Stomach (tissue), 9 donors: ENCODE data around the gene VPS13D. TPM values are rescaled to one million over a fixed set of nuclear protein-coding genes. Genes with fewer than 3 reads are reported as not detected.
"Not testable (repeated sequence)": the region's sequence is repeated elsewhere in the genome, so short reads cannot be mapped to it uniquely, and the experiment has no call there.

ENCODE experiments used
- DNase-seq, 2 donors: peaks; one replicate each; pipeline versions ENCODE4 v3.0.0 to v3.0.0-alpha.2; 2013 to 2019
- H3K27ac ChIP-seq, 5 donors: fragments of 200-600 bp in 4 of 5; sonication (generic) in 4 of 5; one replicate each; pipeline ENCODE4 v1.5.1; 2013 to 2019; ENCODE audit warnings: mild to moderate bottlenecking in 1 of 5, moderate library complexity in 1 of 5
- H3K27me3 ChIP-seq, 3 donors: fragments of 200-600 bp; sonication (generic); one replicate each; pipeline ENCODE4 v1.5.1; 2017 to 2019; ENCODE audit warnings: mixed run types in 1 of 3
- H3K36me3 ChIP-seq, 4 donors: fragments of 200-600 bp; sonication (generic); 1 replicate in 3 of 4; 2 replicates in 1 of 4; pipeline ENCODE4 v1.5.1; 2016 to 2019
- H3K4me1 ChIP-seq, 4 donors: fragments of 200-600 bp; sonication (generic); one replicate each; pipeline ENCODE4 v1.5.1; 2016 to 2019
- H3K4me3 ChIP-seq, 4 donors: fragments of 200-600 bp; sonication (generic) in 3 of 4; one replicate each; pipeline ENCODE4 v1.5.1; 2016 to 2019; ENCODE audit warnings: mild to moderate bottlenecking in 1 of 4
- H3K9me3 ChIP-seq, 4 donors: fragments of 200-600 bp; sonication (generic); one replicate each; pipeline ENCODE4 v1.5.1; 2016 to 2019
- EP300 ChIP-seq: sonication (generic); formaldehyde crosslinking; IDR thresholded peaks from one replicate; pipeline ENCODE4 v1.6.1; 2017; ENCODE audit warnings: antibody characterized with exemption
- POLR2A ChIP-seq, 4 donors: fragments of 450-650 bp; IDR thresholded peaks; one replicate each; pipeline ENCODE4 v1.6.1; 2016; ENCODE audit warnings: antibody characterized with exemption in 4 of 4, control low read depth in 2 of 4, mild to moderate bottlenecking in 1 of 4, moderate library complexity in 1 of 4
- POLR2AphosphoS5 ChIP-seq, 3 donors: sonication (generic); formaldehyde crosslinking; IDR thresholded peaks; one replicate each; pipeline ENCODE4 v1.6.1; 2016; ENCODE audit warnings: antibody characterized with exemption in 3 of 3
- WGBS, 5 donors: extraction: QIAGEN DNeasy Blood & Tissue Kit in 3 of 5; methylation state at CpG; one replicate each; pipeline versions ENCODE4 v1.1.5 to v1.1.7; 2013 to 2018; 5-methylcytosine and 5-hydroxymethylcytosine counted together
- intact Hi-C: fragments of 100-400 bp; cut with DNase I; formaldehyde crosslinking; loops from one replicate; pipeline ENCODE4 v1.15.1; 2023; ENCODE audit warnings: low total_unique reads
- polyA plus RNA-seq, 3 donors: library from polyadenylated mRNA; stranded (reverse); fragments of 200-250 nt; gene quantifications; one replicate each; pipeline ENCODE4 v1.2.3, GENCODE V29; 2013
- total RNA-seq, 5 donors: library from RNA; depleted of rRNA; stranded (reverse); fragments of >200 nt; gene quantifications; one replicate each; pipeline versions ENCODE4 v1.1.0 to v1.2.3, GENCODE V29; 2014 to 2016
- TF ChIP-seq, protein P1 (sequence below), 7 experiments: fragments of 450-650 bp in 4 of 7; fragments of 200-600 bp in 3 of 7; sonication (generic) in 3 of 7; IDR thresholded peaks; one replicate each; pipeline ENCODE4 v1.5.1; 2016 to 2019; ENCODE audit warnings: antibody characterized with exemption in 7 of 7, control low read depth in 2 of 7, mild to moderate bottlenecking in 1 of 7
- donor health status: healthy with polysubstance abuse.
- donor health status: Bipolar disorder and iron deficiency.
- donor health status: healthy.

VPS13D gene
- total and polyA plus RNA-seq, 8 donors, result 6.7 to 106 (median 66.5) TPM

DNA sequence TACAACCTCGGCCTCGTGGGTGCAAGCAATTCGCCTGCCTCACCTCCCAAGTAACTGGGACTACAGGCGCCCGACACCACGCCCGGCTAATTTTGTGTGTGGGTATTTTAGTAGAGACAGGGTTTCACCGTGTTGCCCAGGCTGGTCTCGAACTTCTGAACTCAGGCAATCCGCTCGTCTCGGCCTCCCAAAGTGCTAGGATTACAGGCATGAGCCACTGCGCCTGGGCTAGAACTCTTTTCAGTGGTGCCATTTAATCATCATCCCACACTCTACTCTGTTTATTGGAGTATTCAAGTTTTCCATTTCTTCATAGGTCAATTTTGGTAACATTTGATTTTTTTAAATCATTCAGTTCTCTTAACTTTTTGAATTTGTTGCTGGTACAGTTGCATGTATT is 286.9 kb downstream of the VPS13D start:
- intact Hi-C loops, result no loop called here
- Histone ChIP-seq H3K27me3 (no peaks in the 10 kb centered on the region), H3K36me3 (no peaks in the 10 kb centered on the region), H3K4me3 (no peak overlapping the region), H3K27ac (no peak overlapping the region), H3K4me1 (peaks cover 0 to 44% (median 26%) of the 10 kb centered on the region in 4 donors), H3K9me3 (no peaks in the 10 kb centered on the region)
- TF ChIP-seq POLR2A (IDR thresholded peaks at IDR 0.05), result no peak
- TF ChIP-seq, protein P1, sequence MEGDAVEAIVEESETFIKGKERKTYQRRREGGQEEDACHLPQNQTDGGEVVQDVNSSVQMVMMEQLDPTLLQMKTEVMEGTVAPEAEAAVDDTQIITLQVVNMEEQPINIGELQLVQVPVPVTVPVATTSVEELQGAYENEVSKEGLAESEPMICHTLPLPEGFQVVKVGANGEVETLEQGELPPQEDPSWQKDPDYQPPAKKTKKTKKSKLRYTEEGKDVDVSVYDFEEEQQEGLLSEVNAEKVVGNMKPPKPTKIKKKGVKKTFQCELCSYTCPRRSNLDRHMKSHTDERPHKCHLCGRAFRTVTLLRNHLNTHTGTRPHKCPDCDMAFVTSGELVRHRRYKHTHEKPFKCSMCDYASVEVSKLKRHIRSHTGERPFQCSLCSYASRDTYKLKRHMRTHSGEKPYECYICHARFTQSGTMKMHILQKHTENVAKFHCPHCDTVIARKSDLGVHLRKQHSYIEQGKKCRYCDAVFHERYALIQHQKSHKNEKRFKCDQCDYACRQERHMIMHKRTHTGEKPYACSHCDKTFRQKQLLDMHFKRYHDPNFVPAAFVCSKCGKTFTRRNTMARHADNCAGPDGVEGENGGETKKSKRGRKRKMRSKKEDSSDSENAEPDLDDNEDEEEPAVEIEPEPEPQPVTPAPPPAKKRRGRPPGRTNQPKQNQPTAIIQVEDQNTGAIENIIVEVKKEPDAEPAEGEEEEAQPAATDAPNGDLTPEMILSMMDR (IDR thresholded peaks at IDR 0.05), result no peak
- TF ChIP-seq EP300, result no peak
- TF ChIP-seq POLR2AphosphoS5 (IDR thresholded peaks at IDR 0.05), result no peak
- DNase-seq, result no peak
- 95 to 98% (median 97%) methylated on average over 13 of the region's 13 CpGs for WGBS, 5 donors

DNA sequence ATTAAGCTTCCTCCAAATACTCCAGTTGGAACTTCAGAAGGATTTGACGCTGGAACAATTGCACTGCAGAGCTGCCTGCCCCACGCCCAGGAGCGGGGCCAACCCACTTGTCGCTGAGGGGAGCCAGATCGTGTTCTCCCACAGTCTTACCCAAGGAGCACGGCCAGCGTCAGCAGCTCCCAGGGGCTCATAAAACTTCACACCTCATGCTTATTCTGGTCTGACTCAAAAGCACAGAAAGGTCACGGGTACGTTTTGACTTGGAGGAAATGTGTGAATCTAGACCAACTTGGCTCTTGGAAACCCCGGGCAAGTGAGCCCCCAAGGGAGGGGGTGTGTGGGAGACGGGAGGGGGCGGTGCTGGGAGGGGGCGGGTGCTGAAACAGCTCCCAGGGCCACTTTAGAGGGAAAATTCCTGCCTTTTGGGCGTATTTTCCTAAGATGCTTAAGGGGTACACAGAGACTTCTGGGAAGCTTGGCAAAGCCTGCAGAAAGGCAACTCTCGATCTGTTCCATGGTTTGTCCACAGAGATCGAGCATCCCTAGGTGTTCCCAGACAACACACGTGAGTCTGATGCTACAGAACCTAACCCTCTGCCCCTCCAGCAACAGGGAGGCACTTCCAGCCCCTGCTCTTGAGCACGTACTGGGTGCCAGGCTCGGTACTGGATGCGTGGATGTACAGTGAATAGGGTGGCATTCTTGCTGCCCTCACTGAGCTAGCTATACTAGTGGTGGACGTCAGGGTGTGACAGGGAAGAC is 289.3 kb downstream of the VPS13D start:
- Histone ChIP-seq H3K4me1 (peaks cover 0 to 27% (median 10%) of the 10 kb centered on the region in 4 donors), H3K9me3 (no peaks in the 10 kb centered on the region), H3K4me3 (no peak overlapping the region), H3K27ac (peak overlapping the region in 2 of 5 donors; percentile 44 to 61), H3K27me3 (no peaks in the 10 kb centered on the region), H3K36me3 (no peaks in the 10 kb centered on the region)
- 32 to 41% (median 39%) methylated on average over 19 to 21 of the region's 21 CpGs for WGBS, 5 donors
- TF ChIP-seq, protein P1 (IDR thresholded peaks at IDR 0.05), result no peak
- TF ChIP-seq POLR2AphosphoS5 (IDR thresholded peaks at IDR 0.05), result peak in 2 of 3 donors; percentile 19 to 47
- peak in 1 of 2 donors; percentile 69 for DNase-seq
- intact Hi-C loops, result no loop called here

DNA sequence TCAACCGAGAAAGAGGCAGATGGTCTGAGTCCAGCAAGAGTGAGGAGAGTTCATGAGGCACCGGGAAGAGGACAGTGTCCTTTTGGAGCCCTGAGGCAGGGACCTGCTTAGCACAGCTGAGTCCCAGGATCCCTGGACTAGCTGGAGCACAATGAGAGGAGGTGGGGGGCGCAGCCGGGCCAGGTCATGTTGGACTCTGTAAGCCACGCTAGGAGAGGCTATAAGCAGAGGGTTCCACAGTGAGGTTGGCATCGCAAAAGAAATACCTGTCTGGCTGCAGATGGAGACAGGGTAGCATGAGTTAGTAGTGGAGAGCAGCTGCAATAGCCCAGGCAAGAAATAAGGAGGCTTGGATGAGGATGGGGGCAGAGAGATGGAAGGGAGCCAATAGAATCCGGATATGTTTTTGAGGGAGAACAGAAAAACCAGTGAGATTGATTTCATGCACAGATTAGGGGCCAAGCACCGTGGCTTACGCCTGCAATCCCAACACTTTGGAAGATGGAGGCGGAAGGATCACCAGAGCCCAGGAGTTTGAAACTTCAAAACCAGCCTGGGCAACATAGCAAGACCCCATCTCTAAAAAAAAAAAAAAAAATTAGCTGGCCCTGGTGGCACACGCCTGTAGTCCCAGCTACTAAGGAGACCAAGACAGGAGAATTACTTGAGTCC is 290.0 kb downstream of the VPS13D start:
- WGBS, 5 donors, result 88 to 93% (median 90%) methylated on average over 11 of the region's 11 CpGs
- Histone ChIP-seq H3K9me3 (no peaks in the 10 kb centered on the region), H3K36me3 (no peaks in the 10 kb centered on the region), H3K4me3 (no peak overlapping the region), H3K27ac (peak overlapping the region in 2 of 5 donors; percentile 44 to 61), H3K4me1 (peaks cover 0 to 20% (median 10%) of the 10 kb centered on the region in 4 donors), H3K27me3 (no peaks in the 10 kb centered on the region)
- TF ChIP-seq POLR2AphosphoS5 (IDR thresholded peaks at IDR 0.05) (no peak), EP300 (no peak), POLR2A (IDR thresholded peaks at IDR 0.05) (no peak)
- TF ChIP-seq, protein P1 (IDR thresholded peaks at IDR 0.05), result no peak
- intact Hi-C loops, result no loop called here
- DNase-seq, result no peak

DNA sequence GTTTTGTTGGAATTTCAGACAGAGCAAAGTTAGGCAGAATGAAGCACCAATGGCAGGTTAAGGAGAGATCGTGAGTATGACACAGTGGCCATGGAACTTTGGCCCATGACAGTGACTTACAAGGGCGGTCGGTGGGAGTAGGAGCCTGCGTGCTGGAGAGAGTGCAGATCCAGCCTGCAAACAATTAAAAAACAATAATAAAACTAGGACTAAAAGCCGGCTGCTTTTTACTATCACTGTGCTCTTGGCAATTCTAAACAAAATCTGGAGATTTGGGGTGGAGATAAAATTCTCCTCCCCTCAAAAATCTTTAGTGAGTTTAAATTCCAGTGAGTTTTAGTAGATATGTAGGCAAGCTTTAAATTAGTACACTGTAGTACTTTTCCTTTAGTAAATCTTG is 291.3 kb downstream of the VPS13D start:
- Histone ChIP-seq H3K9me3 (no peaks in the 10 kb centered on the region), H3K4me3 (no peak overlapping the region), H3K36me3 (no peaks in the 10 kb centered on the region), H3K4me1 (peaks cover 3 to 32% (median 19%) of the 10 kb centered on the region in 4 donors), H3K27ac (no peak overlapping the region), H3K27me3 (no peaks in the 10 kb centered on the region)
- 83 to 92% (median 86%) methylated on average over 5 of the region's 5 CpGs for WGBS, 5 donors
- intact Hi-C loops, result no loop called here
- TF ChIP-seq POLR2A (IDR thresholded peaks at IDR 0.05) (no peak), EP300 (no peak), POLR2AphosphoS5 (IDR thresholded peaks at IDR 0.05) (no peak)
- TF ChIP-seq, protein P1 (IDR thresholded peaks at IDR 0.05), result no peak
- peak in 1 of 2 donors; percentile 3 for DNase-seq

DNA sequence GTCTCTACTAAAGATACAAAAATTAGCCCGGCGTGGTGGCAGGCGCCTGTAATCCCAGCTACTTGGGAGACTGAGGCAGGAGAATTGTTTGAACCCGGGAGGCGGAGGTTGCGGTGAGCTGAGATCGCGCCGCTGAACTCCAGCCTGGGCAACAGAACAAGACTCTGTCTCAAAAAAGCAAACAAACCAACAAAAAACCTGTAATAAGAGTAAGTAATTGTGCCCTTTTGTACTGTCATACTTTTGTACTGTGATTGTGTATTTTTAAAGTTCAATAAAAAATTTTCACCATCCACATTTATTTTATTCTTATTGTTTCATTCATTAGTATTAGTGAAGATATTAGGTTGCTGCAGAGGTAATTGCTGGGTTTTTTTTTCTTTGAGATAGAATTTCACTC is 292.9 kb downstream of the VPS13D start:
- DNase-seq, H3K36me3 ChIP-seq, H3K4me3 ChIP-seq, H3K27ac ChIP-seq, H3K27me3 ChIP-seq, H3K9me3 ChIP-seq, intact Hi-C loops: not testable (repeated sequence)
- H3K4me1 ChIP-seq, result peaks cover 13 to 45% (median 28%) of the 10 kb centered on the region in 4 donors
- 94 to 98% (median 95%) methylated on average over 9 of the region's 9 CpGs for WGBS, 5 donors
